Measurements from ENCODE around the gene NEK7.

- TF ChIP-seq CTCF (IDR thresholded peaks at IDR 0.05): no peak
- no peak for TF ChIP-seq POLR2A (IDR thresholded peaks at IDR 0.05)
These were observed 117.0 kb downstream of the NEK7 start for GRCh38 chr1:198273748-198274295.

Data from uterus (tissue), 2 donors.